HepG2 (cell line): ENCODE measurements around the gene IQSEC1. TPM values are rescaled to one million over a fixed set of nuclear protein-coding genes. Genes with fewer than 3 reads are reported as not detected.
A peak's percentile ranks its signal among the peaks of the same experiment; 100 is the strongest.

Source experiments
- BRF2 ChIP-seq: sonication (generic); formaldehyde crosslinking; IDR thresholded peaks from 2 replicates; pipeline ENCODE4 v1.8.1; 2022; ENCODE audit warnings: mild to moderate bottlenecking, missing genetic modification reagents
- EEA1 ChIP-seq: sonication (generic); formaldehyde crosslinking; IDR thresholded peaks from 2 replicates; pipeline ENCODE4 v1.5.1; 2020; ENCODE audit warnings: mild to moderate bottlenecking, missing genetic modification reagents, borderline replicate concordance
- FOXA3 ChIP-seq: IDR thresholded peaks from 2 replicates; pipeline ENCODE4 v1.6.1; 2016; ENCODE audit warnings: missing genetic modification reagents, missing compliant biosample characterization
- KAT8 ChIP-seq: IDR thresholded peaks from 2 replicates; pipeline ENCODE4 v1.6.1; 2016; ENCODE audit warnings: missing genetic modification reagents, missing compliant biosample characterization
- PLRG1 ChIP-seq: fragments of 450-650 bp; conservative IDR thresholded peaks from 2 replicates; pipeline ENCODE4 v1.6.1; 2016
- POGK ChIP-seq: sonication (generic); formaldehyde crosslinking; conservative IDR thresholded peaks from 2 replicates; pipeline ENCODE4 v1.8.0; 2022; ENCODE audit warnings: mild to moderate bottlenecking, moderate library complexity, missing genetic modification reagents
- STAG1 ChIP-seq: sonication (generic); formaldehyde crosslinking; IDR thresholded peaks from 2 replicates; pipeline ENCODE4 v1.4.0; 2020; ENCODE audit warnings: missing genetic modification reagents
- TFE3 ChIP-seq: IDR thresholded peaks from 2 replicates; pipeline ENCODE4 v1.6.1; 2016
- THAP8 ChIP-seq: sonication (generic); formaldehyde crosslinking; IDR thresholded peaks from 2 replicates; pipeline ENCODE4 v1.5.1; 2020; ENCODE audit warnings: missing genetic modification reagents, mild to moderate bottlenecking, borderline replicate concordance
- ZBTB37 ChIP-seq: sonication (generic); formaldehyde crosslinking; IDR thresholded peaks from 2 replicates; pipeline ENCODE4 v1.4.0; 2020; ENCODE audit warnings: mild to moderate bottlenecking, missing genetic modification reagents
- ZNF18 ChIP-seq: sonication (generic); formaldehyde crosslinking; IDR thresholded peaks from 2 replicates; pipeline ENCODE4 v1.8.0; 2022; ENCODE audit warnings: mild to moderate bottlenecking, missing genetic modification reagents; ENCODE audit not compliant: insufficient replicate concordance
- ZNF484 ChIP-seq: sonication (generic); formaldehyde crosslinking; IDR thresholded peaks from 2 replicates; pipeline ENCODE4 v1.5.1; 2020; ENCODE audit warnings: mild to moderate bottlenecking, low read depth, missing genetic modification reagents, borderline replicate concordance
- ZNF564 ChIP-seq: sonication (generic); formaldehyde crosslinking; IDR thresholded peaks from 2 replicates; pipeline ENCODE4 v1.8.1; 2023; ENCODE audit warnings: mild to moderate bottlenecking, missing genetic modification reagents
- ZNF672 ChIP-seq: sonication (generic); formaldehyde crosslinking; IDR thresholded peaks from 2 replicates; pipeline ENCODE4 v1.8.1; 2022; ENCODE audit warnings: missing genetic modification reagents
- ZNF687 ChIP-seq: sonication (generic); formaldehyde crosslinking; IDR thresholded peaks from 2 replicates; pipeline ENCODE4 v1.5.1; 2020; ENCODE audit warnings: mild to moderate bottlenecking, missing genetic modification reagents, moderate library complexity
- ZNF709 ChIP-seq: sonication (generic); formaldehyde crosslinking; IDR thresholded peaks from 2 replicates; pipeline ENCODE4 v1.5.0; 2020; ENCODE audit warnings: mild to moderate bottlenecking, missing genetic modification reagents
- ZNF878 ChIP-seq: sonication (generic); formaldehyde crosslinking; IDR thresholded peaks from 2 replicates; pipeline ENCODE4 v1.8.1; 2023; ENCODE audit warnings: mild to moderate bottlenecking, missing genetic modification reagents, moderate library complexity
- polyA plus RNA-seq, 8 experiments: library from polyadenylated mRNA; depleted of rRNA in 3 of 8; stranded (reverse) in 7 of 8; unstranded in 1 of 8; fragments of >200 nt; fragmentation: Illumina TruSeq in 4 of 8; extraction: Trizol in 4 of 8; gene quantifications; 2 replicates each; pipeline versions ENCODE4 v1.2.1 to v1.2.3, GENCODE V29; 2011 to 2016; ENCODE audit warnings: low read depth in 4 of 8, missing spikeins in 1 of 8, mixed read lengths in 1 of 8; ENCODE audit not compliant: insufficient read depth in 1 of 8
- total RNA-seq, 5 experiments: library from RNA; depleted of rRNA; stranded (reverse); fragments of >200 nt; fragmentation: Illumina TruSeq; extraction: Trizol; gene quantifications; 2 replicates each; pipeline ENCODE4 v1.2.3, GENCODE V29; 2016; ENCODE audit warnings: low read depth in 1 of 5

Gene IQSEC1
- total and polyA plus RNA-seq, 2 of the 13 experiments (the other 11 are each of a cell fraction or from before 2014, with no cell fraction given), result 17.4 to 20.2 TPM

- TF ChIP-seq ZNF687 (CRISPR knock-in tag) (peak; percentile 61), TFE3 (CRISPR knock-in tag) (no peak), ZBTB37 (no peak), ZNF564 (CRISPR knock-in tag) (no peak), ZNF672 (CRISPR knock-in tag) (no peak), STAG1 (CRISPR knock-in tag) (peak; percentile 45), KAT8 (CRISPR knock-in tag) (no peak), ZNF484 (CRISPR knock-in tag) (no peak), ZNF709 (CRISPR knock-in tag) (no peak), EEA1 (CRISPR knock-in tag) (no peak), ZNF878 (CRISPR knock-in tag) (no peak), FOXA3 (CRISPR knock-in tag) (no peak), THAP8 (CRISPR knock-in tag) (no peak), POGK (no peak), PLRG1 (no peak), BRF2 (CRISPR knock-in tag) (no peak), ZNF18 (CRISPR knock-in tag) (no peak)
Measured at GRCh38 chr3:12901623-12902045, 171.6 kb downstream of the IQSEC1 start (continued).
